HepG2 (cell line): ENCODE measurements around the gene PURB. TPM values are rescaled to one million over a fixed set of nuclear protein-coding genes. Genes with fewer than 3 reads are reported as not detected.

ENCODE experiments used
- ATAC-seq: fragments of 200-7000 bp; cut with Tn5 transposase; 3 replicates; pipeline ENCODE4 v1.9.1; 2020; ENCODE audit warnings: mild to moderate bottlenecking, moderate library complexity
- BruUV-seq: library from RNA; stranded (reverse); fragments of 400-500 nt; replicated peaks from 2 replicates; lab custom pipeline; 2021; lab: Mats Ljungman, UMichigan
- CTCF ChIA-PET: fragments of 300-600 bp; formaldehyde crosslinking; extraction: SDS; loops from one replicate; lab custom pipeline; 2021; ENCODE audit warnings: low total read pairs, inconsistent platforms, low intra/inter-chr PET ratio; lab: Yijun Ruan, JAX
- POLR2A ChIA-PET: fragments of 350-600 bp; sonication (Branson Sonifier 250); formaldehyde crosslinking; loops from one replicate; lab custom pipeline; 2020; ENCODE audit warnings: antibody characterized with exemption, inconsistent platforms; lab: Yijun Ruan, JAX
- DNase-seq: peaks from one replicate; pipeline ENCODE4 v3.0.0-alpha.2; 2015; ENCODE audit warnings: low spot score
- FAIRE-seq: peaks from 3 replicates; lab custom pipeline; 2011; peaks lifted over from hg19 to GRCh38; lab: Jason Lieb, UNC
- H2AFZ ChIP-seq: one replicate; pipeline ENCODE4 v1.6.1; 2011; ENCODE audit warnings: low read length, inconsistent platforms
- H3K27ac ChIP-seq: fragments of 300-600 bp; 3 replicates; pipeline ENCODE4 v1.8.0; 2011; ENCODE audit warnings: mixed run types, mild to moderate bottlenecking, mixed read lengths, low read length, inconsistent platforms; ENCODE audit not compliant: insufficient read depth; ENCODE audit errors: extremely low read length
- H3K27me3 ChIP-seq, 2 experiments: fragments of 200-600 bp in 1 of 2; 2 replicates in 1 of 2; 3 replicates in 1 of 2; pipeline versions ENCODE4 v1.6.0 to v1.8.0; 2011; ENCODE audit warnings: low read length in 2 of 2, mild to moderate bottlenecking in 2 of 2, moderate library complexity in 2 of 2, inconsistent platforms in 1 of 2; ENCODE audit not compliant: insufficient read depth in 2 of 2, control insufficient read depth in 1 of 2
- H3K36me3 ChIP-seq, 2 experiments: fragments of 200-600 bp in 1 of 2; replicated peaks in 1 of 2; 2 replicates in 1 of 2; 3 replicates in 1 of 2; pipeline versions ENCODE4 v1.5.1 to v1.8.0; 2011; ENCODE audit warnings: low read length in 2 of 2, inconsistent platforms in 1 of 2; ENCODE audit not compliant: insufficient read depth in 2 of 2, control insufficient read depth in 1 of 2
- H3K4me1 ChIP-seq: 2 replicates; pipeline ENCODE4 v1.5.1; 2012; ENCODE audit warnings: low read length, inconsistent platforms; ENCODE audit not compliant: insufficient read depth
- H3K4me2 ChIP-seq: 2 replicates; pipeline ENCODE4 v1.6.0; 2011; ENCODE audit warnings: low read depth, low read length, inconsistent platforms
- H3K4me3 ChIP-seq, 3 experiments: fragments of 200-600 bp in 1 of 3; sonication (generic), shearing (Covaris generic) in 1 of 3; replicated peaks in 1 of 3; 2 replicates each; pipeline ENCODE4 v1.5.1; 2011 to 2016; ENCODE audit warnings: low read length in 3 of 3, inconsistent platforms in 2 of 3, low read depth in 2 of 3, mild to moderate bottlenecking in 2 of 3, control low read depth in 1 of 3, mixed read lengths in 1 of 3; ENCODE audit not compliant: insufficient read depth in 1 of 3
- H3K79me2 ChIP-seq: one replicate; pipeline ENCODE4 v1.6.1; 2011; ENCODE audit warnings: low read length, inconsistent platforms; ENCODE audit not compliant: insufficient read depth
- H3K9ac ChIP-seq: 2 replicates; pipeline ENCODE4 v1.6.0; 2011; ENCODE audit warnings: mild to moderate bottlenecking, low read depth, low read length, inconsistent platforms; ENCODE audit not compliant: insufficient read depth
- H3K9me3 ChIP-seq: 2 replicates; pipeline ENCODE4 v1.5.1; 2012; ENCODE audit warnings: mild to moderate bottlenecking, low read length
- H4K20me1 ChIP-seq: 2 replicates; pipeline ENCODE4 v1.6.0; 2011; ENCODE audit warnings: inconsistent platforms, mild to moderate bottlenecking, low read length, moderate library complexity; ENCODE audit not compliant: insufficient read depth
- KDM5B ChIP-seq: sonication (generic); formaldehyde crosslinking; IDR thresholded peaks from 2 replicates; pipeline ENCODE4 v1.4.0; 2020; ENCODE audit warnings: missing genetic modification reagents, mild to moderate bottlenecking, borderline replicate concordance
- KLF9 ChIP-seq: IDR thresholded peaks from 2 replicates; pipeline ENCODE4 v1.6.1; 2016; ENCODE audit warnings: low read depth
- RFXANK ChIP-seq: IDR thresholded peaks from 2 replicates; pipeline ENCODE4 v1.6.1; 2016
- TFDP1 ChIP-seq: IDR thresholded peaks from 2 replicates; pipeline ENCODE4 v1.6.1; 2016; ENCODE audit warnings: missing compliant biosample characterization, missing genetic modification reagents, borderline replicate concordance
- TFE3 ChIP-seq: IDR thresholded peaks from 2 replicates; pipeline ENCODE4 v1.6.1; 2016
- TOPORS ChIP-seq: sonication (generic); formaldehyde crosslinking; IDR thresholded peaks from 2 replicates; pipeline ENCODE4 v1.8.0; 2023; ENCODE audit warnings: mild to moderate bottlenecking, missing genetic modification reagents
- ZBTB7B ChIP-seq: sonication (generic); formaldehyde crosslinking; IDR thresholded peaks from 2 replicates; pipeline ENCODE4 v1.4.0; 2020; ENCODE audit warnings: missing genetic modification reagents
- ZNF775 ChIP-seq: sonication (generic); formaldehyde crosslinking; IDR thresholded peaks from 2 replicates; pipeline ENCODE4 v1.4.0; 2020; ENCODE audit warnings: missing genetic modification reagents, mild to moderate bottlenecking, moderate library complexity, borderline replicate concordance
- WGBS: methylation state at CpG from one replicate; pipeline ENCODE4 v1.1.6; 2017; ENCODE audit warnings: low lambda C conversion rate; 5-methylcytosine and 5-hydroxymethylcytosine counted together
- in situ Hi-C: cut with HindIII; loops from 2 replicates; pipeline ENCODE4 v1.10.0; 2017; ENCODE audit warnings: low pct_unique_long_range_greater_than_20kb; ENCODE audit not compliant: extremely low pct_ligation_motif_present
- intact Hi-C: fragments of 100-400 bp; cut with micrococcal nuclease; formaldehyde crosslinking; loops from one replicate; pipeline ENCODE4 v1.10.0; 2022; ENCODE audit not compliant: unreplicated experiment
- polyA plus RNA-seq, 8 experiments: library from polyadenylated mRNA; depleted of rRNA in 3 of 8; stranded (reverse) in 7 of 8; unstranded in 1 of 8; fragments of >200 nt; fragmentation: Illumina TruSeq in 4 of 8; extraction: Trizol in 4 of 8; gene quantifications; 2 replicates each; pipeline versions ENCODE4 v1.2.1 to v1.2.3, GENCODE V29; 2011 to 2016; ENCODE audit warnings: low read depth in 4 of 8, missing spikeins in 1 of 8, mixed read lengths in 1 of 8; ENCODE audit not compliant: insufficient read depth in 1 of 8
- total RNA-seq, 5 experiments: library from RNA; depleted of rRNA; stranded (reverse); fragments of >200 nt; fragmentation: Illumina TruSeq; extraction: Trizol; gene quantifications; 2 replicates each; pipeline ENCODE4 v1.2.3, GENCODE V29; 2016; ENCODE audit warnings: low read depth in 1 of 5

The PURB gene
- total and polyA plus RNA-seq, 2 of the 13 experiments (the other 11 are each of a cell fraction or from before 2014, with no cell fraction given), result 2.3 to 4.3 TPM

- no peaks in the 10 kb centered on the region for H3K9me3 ChIP-seq
- FAIRE-seq, result no peak
- ATAC-seq, result no peak
- H3K27me3 ChIP-seq, result no peaks in the 10 kb centered on the region
- no peak overlapping the region for H3K4me2 ChIP-seq
- H3K36me3 ChIP-seq, result no peaks in the 10 kb centered on the region
- POLR2A ChIA-PET, result no interaction called here
- H4K20me1 ChIP-seq, result no peaks in the 10 kb centered on the region
- peaks cover 24% of the 10 kb centered on the region for H3K4me1 ChIP-seq
- in situ Hi-C loops (no loop called here), intact Hi-C loops (no loop called here)
- no peak overlapping the region for H2AFZ ChIP-seq
- CTCF ChIA-PET, result no interaction called here
- no peak overlapping the region for H3K4me3 ChIP-seq
- BruUV-seq, result no TSS peak
- no peak overlapping the region for H3K27ac ChIP-seq
- WGBS, result 22% methylated on average over 1 of the region's 1 CpG
- no peak overlapping the region for H3K9ac ChIP-seq
- TF ChIP-seq ZBTB7B (CRISPR knock-in tag) (no peak), ZNF775 (CRISPR knock-in tag) (no peak), TFDP1 (CRISPR knock-in tag) (no peak), TOPORS (CRISPR knock-in tag) (no peak), TFE3 (no peak), KDM5B (no peak), RFXANK (CRISPR knock-in tag) (no peak), KLF9 (CRISPR knock-in tag) (no peak)
- no peak for DNase-seq
- H3K79me2 ChIP-seq, result no peaks in the 10 kb centered on the region
These were observed 6.5 kb upstream of the PURB start for GRCh38 chr7:44891791-44892190.
